HEK293 (cell line): ENCODE measurements around the gene TAS2R60.

Experiments used
- CTCF ChIA-PET: fragments of 350-600 bp; formaldehyde crosslinking; extraction: SDS; loops from one replicate; lab custom pipeline; 2021; ENCODE audit warnings: antibody characterized with exemption; lab: Yijun Ruan, JAX
- POLR2A ChIA-PET: fragments of 300-600 bp; formaldehyde crosslinking; extraction: SDS; loops from one replicate; lab custom pipeline; 2020; ENCODE audit warnings: antibody characterized with exemption, inconsistent platforms; lab: Yijun Ruan, JAX
- H3K27ac ChIP-seq: fragments of 200-500 bp; sonication (Bioruptor generic); 2 replicates; pipeline ENCODE4 v1.5.1; 2014; ENCODE audit warnings: low read depth, low read length, control low read depth, inconsistent platforms; ENCODE audit errors: extremely low read depth
- H3K36me3 ChIP-seq, 2 experiments: fragments of 200-500 bp in 1 of 2; sonication (Bioruptor generic) in 1 of 2; 1 replicate in 1 of 2; 2 replicates in 1 of 2; pipeline ENCODE4 v1.5.1; 2014 to 2017; ENCODE audit warnings: inconsistent platforms in 2 of 2, low read length in 2 of 2; ENCODE audit not compliant: control insufficient read depth in 2 of 2, insufficient read depth in 1 of 2
- H3K4me1 ChIP-seq: fragments of 200-500 bp; sonication (Bioruptor generic); 2 replicates; pipeline ENCODE4 v1.5.1; 2014; ENCODE audit warnings: mild to moderate bottlenecking, low read length, inconsistent platforms; ENCODE audit not compliant: control insufficient read depth, insufficient read depth
- H3K4me3 ChIP-seq: 2 replicates; pipeline ENCODE4 v1.5.1; 2011; ENCODE audit warnings: low read depth, mild to moderate bottlenecking, control low read depth, low read length, moderate library complexity
- H3K9me3 ChIP-seq: fragments of 200-500 bp; sonication (Bioruptor generic); 2 replicates; pipeline ENCODE4 v1.5.1; 2014; ENCODE audit warnings: low read depth, low read length, inconsistent platforms; ENCODE audit not compliant: control insufficient read depth, insufficient read depth
- FEZF1 ChIP-seq: fragments of 450-650 bp; formaldehyde crosslinking; IDR thresholded peaks from 2 replicates; pipeline ENCODE4 v1.5.1; 2016; ENCODE audit warnings: missing biosample characterization, missing genetic modification characterization
- GFI1B ChIP-seq: fragments of 450-650 bp; formaldehyde crosslinking; IDR thresholded peaks from 2 replicates; pipeline ENCODE4 v1.5.1; 2016; ENCODE audit warnings: missing biosample characterization, missing genetic modification characterization
- GLI4 ChIP-seq: fragments of 450-650 bp; formaldehyde crosslinking; IDR thresholded peaks from 2 replicates; pipeline ENCODE4 v1.5.1; 2016; ENCODE audit warnings: missing biosample characterization, missing genetic modification characterization
- HOXA7 ChIP-seq: sonication (generic); formaldehyde crosslinking; IDR thresholded peaks from 2 replicates; pipeline ENCODE4 v1.8.1; 2022; ENCODE audit warnings: missing genetic modification reagents, borderline replicate concordance
- KLF17 ChIP-seq: fragments of 450-650 bp; formaldehyde crosslinking; IDR thresholded peaks from 2 replicates; pipeline ENCODE4 v1.5.1; 2016; ENCODE audit warnings: missing biosample characterization, missing genetic modification characterization
- MYNN ChIP-seq: fragments of 450-650 bp; formaldehyde crosslinking; IDR thresholded peaks from 2 replicates; pipeline ENCODE4 v1.5.1; 2016; ENCODE audit warnings: missing biosample characterization, missing genetic modification characterization, borderline replicate concordance
- SCRT2 ChIP-seq: fragments of 450-650 bp; formaldehyde crosslinking; IDR thresholded peaks from 2 replicates; pipeline ENCODE4 v1.5.1; 2016; ENCODE audit warnings: missing biosample characterization, missing genetic modification characterization
- WT1 ChIP-seq: fragments of 450-650 bp; formaldehyde crosslinking; IDR thresholded peaks from 2 replicates; pipeline ENCODE4 v1.5.1; 2016; ENCODE audit warnings: missing biosample characterization, missing genetic modification characterization
- ZFHX2 ChIP-seq: fragments of 450-650 bp; formaldehyde crosslinking; conservative IDR thresholded peaks from 2 replicates; pipeline ENCODE4 v1.5.1; 2016; ENCODE audit warnings: missing biosample characterization, missing genetic modification characterization
- ZFP41 ChIP-seq: fragments of 450-650 bp; formaldehyde crosslinking; IDR thresholded peaks from 2 replicates; pipeline ENCODE4 v1.5.1; 2016; ENCODE audit warnings: missing biosample characterization, missing genetic modification characterization, borderline replicate concordance
- ZNF114 ChIP-seq: fragments of 450-650 bp; formaldehyde crosslinking; IDR thresholded peaks from 2 replicates; pipeline ENCODE4 v1.5.0; 2017; ENCODE audit warnings: missing biosample characterization, missing genetic modification characterization
- ZNF138 ChIP-seq: fragments of 450-650 bp; formaldehyde crosslinking; IDR thresholded peaks from 2 replicates; pipeline ENCODE4 v1.5.1; 2016; ENCODE audit warnings: missing biosample characterization, missing genetic modification characterization, borderline replicate concordance
- ZNF148 ChIP-seq: fragments of 450-650 bp; formaldehyde crosslinking; IDR thresholded peaks from 2 replicates; pipeline ENCODE4 v1.5.0; 2017; ENCODE audit warnings: missing biosample characterization, missing genetic modification characterization, borderline replicate concordance
- ZNF18 ChIP-seq: fragments of 450-650 bp; formaldehyde crosslinking; IDR thresholded peaks from 2 replicates; pipeline ENCODE4 v1.5.1; 2016; ENCODE audit warnings: missing biosample characterization, missing genetic modification characterization
- ZNF202 ChIP-seq: fragments of 450-650 bp; formaldehyde crosslinking; IDR thresholded peaks from 2 replicates; pipeline ENCODE4 v1.5.1; 2016; ENCODE audit warnings: missing biosample characterization, missing genetic modification characterization, borderline replicate concordance
- ZNF221 ChIP-seq: fragments of 450-650 bp; formaldehyde crosslinking; IDR thresholded peaks from 2 replicates; pipeline ENCODE4 v1.5.1; 2017; ENCODE audit warnings: missing biosample characterization, missing genetic modification characterization, borderline replicate concordance
- ZNF404 ChIP-seq: fragments of 450-650 bp; formaldehyde crosslinking; IDR thresholded peaks from 2 replicates; pipeline ENCODE4 v1.5.1; 2017; ENCODE audit warnings: missing biosample characterization, missing genetic modification characterization
- ZNF48 ChIP-seq: fragments of 450-650 bp; formaldehyde crosslinking; IDR thresholded peaks from 2 replicates; pipeline ENCODE4 v1.5.1; 2016; ENCODE audit warnings: missing biosample characterization, missing genetic modification characterization
- ZNF623 ChIP-seq: fragments of 450-650 bp; formaldehyde crosslinking; IDR thresholded peaks from 2 replicates; pipeline ENCODE4 v1.5.1; 2016; ENCODE audit warnings: missing biosample characterization, missing genetic modification characterization
- ZNF701 ChIP-seq: fragments of 450-650 bp; formaldehyde crosslinking; IDR thresholded peaks from 2 replicates; pipeline ENCODE4 v1.5.1; 2016; ENCODE audit warnings: missing biosample characterization, missing genetic modification characterization
- ZNF785 ChIP-seq: fragments of 450-650 bp; formaldehyde crosslinking; IDR thresholded peaks from 2 replicates; pipeline ENCODE4 v1.5.1; 2016; ENCODE audit warnings: missing biosample characterization, missing genetic modification characterization
- TF ChIP-seq, protein P1 (sequence below): fragments of 450-650 bp; formaldehyde crosslinking; conservative IDR thresholded peaks from 2 replicates; pipeline ENCODE4 v1.5.1; 2016; ENCODE audit warnings: low read depth, missing biosample characterization, missing genetic modification characterization

TAS2R60 gene

DNA sequence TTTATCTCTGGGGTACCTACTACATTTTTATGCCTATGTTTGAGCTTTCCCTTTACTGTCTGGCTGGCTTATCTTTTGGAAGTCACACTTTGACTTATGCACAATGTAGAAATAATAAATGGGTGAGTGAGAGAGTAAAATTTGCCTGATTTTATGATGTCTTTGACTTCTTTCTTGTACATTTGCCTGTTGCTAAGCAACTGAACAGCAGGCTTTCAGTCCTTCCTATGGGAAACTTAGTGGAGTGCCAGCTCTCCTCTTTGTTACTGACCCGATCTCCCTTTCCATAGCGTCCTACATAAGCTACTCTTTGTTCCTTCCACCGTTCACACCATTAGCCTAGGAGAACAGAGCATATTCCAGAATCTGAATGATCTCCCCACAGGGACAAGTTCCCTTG lies 4.2 kb downstream of the TAS2R60 start (continued):
- TF ChIP-seq, protein P1, sequence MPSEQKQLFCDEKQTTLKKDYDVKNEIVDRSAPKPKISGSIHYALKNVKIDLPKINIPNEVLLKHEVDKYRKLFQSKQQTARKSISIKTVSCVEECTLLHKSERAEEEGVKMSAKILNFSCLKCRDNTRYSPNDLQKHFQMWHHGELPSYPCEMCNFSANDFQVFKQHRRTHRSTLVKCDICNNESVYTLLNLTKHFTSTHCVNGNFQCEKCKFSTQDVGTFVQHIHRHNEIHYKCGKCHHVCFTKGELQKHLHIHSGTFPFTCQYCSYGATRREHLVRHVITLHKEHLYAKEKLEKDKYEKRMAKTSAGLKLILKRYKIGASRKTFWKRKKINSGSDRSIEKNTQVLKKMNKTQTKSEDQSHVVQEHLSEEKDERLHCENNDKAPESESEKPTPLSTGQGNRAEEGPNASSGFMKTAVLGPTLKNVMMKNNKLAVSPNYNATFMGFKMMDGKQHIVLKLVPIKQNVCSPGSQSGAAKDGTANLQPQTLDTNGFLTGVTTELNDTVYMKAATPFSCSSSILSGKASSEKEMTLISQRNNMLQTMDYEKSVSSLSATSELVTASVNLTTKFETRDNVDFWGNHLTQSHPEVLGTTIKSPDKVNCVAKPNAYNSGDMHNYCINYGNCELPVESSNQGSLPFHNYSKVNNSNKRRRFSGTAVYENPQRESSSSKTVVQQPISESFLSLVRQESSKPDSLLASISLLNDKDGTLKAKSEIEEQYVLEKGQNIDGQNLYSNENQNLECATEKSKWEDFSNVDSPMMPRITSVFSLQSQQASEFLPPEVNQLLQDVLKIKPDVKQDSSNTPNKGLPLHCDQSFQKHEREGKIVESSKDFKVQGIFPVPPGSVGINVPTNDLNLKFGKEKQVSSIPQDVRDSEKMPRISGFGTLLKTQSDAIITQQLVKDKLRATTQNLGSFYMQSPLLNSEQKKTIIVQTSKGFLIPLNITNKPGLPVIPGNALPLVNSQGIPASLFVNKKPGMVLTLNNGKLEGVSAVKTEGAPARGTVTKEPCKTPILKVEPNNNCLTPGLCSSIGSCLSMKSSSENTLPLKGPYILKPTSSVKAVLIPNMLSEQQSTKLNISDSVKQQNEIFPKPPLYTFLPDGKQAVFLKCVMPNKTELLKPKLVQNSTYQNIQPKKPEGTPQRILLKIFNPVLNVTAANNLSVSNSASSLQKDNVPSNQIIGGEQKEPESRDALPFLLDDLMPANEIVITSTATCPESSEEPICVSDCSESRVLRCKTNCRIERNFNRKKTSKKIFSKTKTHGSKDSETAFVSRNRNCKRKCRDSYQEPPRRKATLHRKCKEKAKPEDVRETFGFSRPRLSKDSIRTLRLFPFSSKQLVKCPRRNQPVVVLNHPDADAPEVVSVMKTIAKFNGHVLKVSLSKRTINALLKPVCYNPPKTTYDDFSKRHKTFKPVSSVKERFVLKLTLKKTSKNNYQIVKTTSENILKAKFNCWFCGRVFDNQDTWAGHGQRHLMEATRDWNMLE: no peak
- no peak for TF ChIP-seq ZFHX2 (tag by site-specific recombination)
- no peak for TF ChIP-seq ZNF148 (tag by site-specific recombination)
- TF ChIP-seq ZNF114 (tag by site-specific recombination): no peak
- TF ChIP-seq MYNN (tag by site-specific recombination): no peak
- TF ChIP-seq ZNF202: no peak
- TF ChIP-seq ZNF18 (tag by site-specific recombination): no peak

GRCh38 chr7:143448429-143448828 lies 5.2 kb downstream of the TAS2R60 start:
- H3K9me3 ChIP-seq: no peaks in the 10 kb centered on the region
- ChIA-PET CTCF (interaction anchor here (0.7 to 1.3 kb wide), 2 partner anchors 14 to 288 kb away, joined by 3 read pairs; no protein-coding TSS in a partner anchor), POLR2A (no interaction called here)
- no peak overlapping the region for H3K27ac ChIP-seq
- no peaks in the 10 kb centered on the region for H3K36me3 ChIP-seq
- H3K4me1 ChIP-seq: no peaks in the 10 kb centered on the region
- no peak overlapping the region for H3K4me3 ChIP-seq
- TF ChIP-seq FEZF1 (tag by site-specific recombination): no peak
- TF ChIP-seq ZNF785 (tag by site-specific recombination): no peak
- no peak for TF ChIP-seq WT1 (tag by site-specific recombination)
- TF ChIP-seq ZFP41 (tag by site-specific recombination): no peak
- TF ChIP-seq ZNF48: no peak
- TF ChIP-seq HOXA7: no peak
- no peak for TF ChIP-seq ZNF221 (tag by site-specific recombination)
- no peak for TF ChIP-seq GLI4 (tag by site-specific recombination)
- no peak for TF ChIP-seq GFI1B
- no peak for TF ChIP-seq ZNF701 (tag by site-specific recombination)
- TF ChIP-seq ZNF138: no peak
- TF ChIP-seq SCRT2 (tag by site-specific recombination): no peak
- no peak for TF ChIP-seq ZNF404
- no peak for TF ChIP-seq KLF17 (tag by site-specific recombination)
- TF ChIP-seq ZNF623 (tag by site-specific recombination): no peak
- TF ChIP-seq ZNF18 (tag by site-specific recombination): no peak
